ENCODE measurements around the gene ZFP91. TPM values are rescaled to one million over a fixed set of nuclear protein-coding genes. Genes with fewer than 3 reads are reported as not detected.
A peak's percentile ranks its signal among the peaks of the same experiment; 100 is the strongest.

Gene ZFP91
- total RNA-seq, 3 donors from 2014 or later (not counting 1 experiment from before 2014, with no cell fraction given): 54.8 to 61.8 (median 57.8) TPM

GRCh38 chr11:58606930-58607714 is 28.3 kb downstream of the ZFP91 start:
- no peak for ATAC-seq
- Mint-ChIP-seq H3K4me3 (no peak overlapping the region), H3K9me3 (no peaks in the 10 kb centered on the region), H3K36me3 (peaks cover 11% of the 10 kb centered on the region), H3K27me3 (ENCODE audit: low read depth in 2 of 2) (no peaks in the 10 kb centered on the region), H3K4me1 (peaks cover 49 to 62% of the 10 kb centered on the region in 2 donors), H3K27ac (peak overlapping the region; percentile 65 to 67)
- DNase-seq: no peak
- Histone ChIP-seq H3K4me1 (ENCODE audit: control insufficient read depth, insufficient read depth, low read length) (peaks cover 4% of the 10 kb centered on the region), H3K27me3 (ENCODE audit: control insufficient read depth, insufficient read depth, low read length) (no peaks in the 10 kb centered on the region), H3K36me3 (ENCODE audit: control insufficient read depth, insufficient read depth, low read length) (peaks cover 26% of the 10 kb centered on the region), H3K9me3 (ENCODE audit: control insufficient read depth, insufficient read depth, low read length) (no peaks in the 10 kb centered on the region), H3K27ac (ENCODE audit: low read length) (no peak overlapping the region), H3K4me3 (ENCODE audit: low read length) (no peak overlapping the region)
- intact Hi-C loops (cut with micrococcal nuclease): loop anchor here (5.0 kb wide), 1 partner anchor 40 kb away; no protein-coding TSS in a partner anchor
- WGBS (ENCODE audit: insufficient coverage): 100% methylated on average over 2 of the region's 4 CpGs
- TF ChIP-seq, protein P1, sequence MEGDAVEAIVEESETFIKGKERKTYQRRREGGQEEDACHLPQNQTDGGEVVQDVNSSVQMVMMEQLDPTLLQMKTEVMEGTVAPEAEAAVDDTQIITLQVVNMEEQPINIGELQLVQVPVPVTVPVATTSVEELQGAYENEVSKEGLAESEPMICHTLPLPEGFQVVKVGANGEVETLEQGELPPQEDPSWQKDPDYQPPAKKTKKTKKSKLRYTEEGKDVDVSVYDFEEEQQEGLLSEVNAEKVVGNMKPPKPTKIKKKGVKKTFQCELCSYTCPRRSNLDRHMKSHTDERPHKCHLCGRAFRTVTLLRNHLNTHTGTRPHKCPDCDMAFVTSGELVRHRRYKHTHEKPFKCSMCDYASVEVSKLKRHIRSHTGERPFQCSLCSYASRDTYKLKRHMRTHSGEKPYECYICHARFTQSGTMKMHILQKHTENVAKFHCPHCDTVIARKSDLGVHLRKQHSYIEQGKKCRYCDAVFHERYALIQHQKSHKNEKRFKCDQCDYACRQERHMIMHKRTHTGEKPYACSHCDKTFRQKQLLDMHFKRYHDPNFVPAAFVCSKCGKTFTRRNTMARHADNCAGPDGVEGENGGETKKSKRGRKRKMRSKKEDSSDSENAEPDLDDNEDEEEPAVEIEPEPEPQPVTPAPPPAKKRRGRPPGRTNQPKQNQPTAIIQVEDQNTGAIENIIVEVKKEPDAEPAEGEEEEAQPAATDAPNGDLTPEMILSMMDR (IDR thresholded peaks at IDR 0.05): no peak

- H3K4me3 Mint-ChIP-seq: no peak overlapping the region
- Histone ChIP-seq H3K9me3 (ENCODE audit: control insufficient read depth, insufficient read depth, low read length) (no peaks in the 10 kb centered on the region), H3K36me3 (ENCODE audit: control insufficient read depth, insufficient read depth, low read length) (peaks cover 35% of the 10 kb centered on the region), H3K4me1 (ENCODE audit: control insufficient read depth, insufficient read depth, low read length) (peaks cover 4% of the 10 kb centered on the region), H3K4me3 (ENCODE audit: low read length) (no peak overlapping the region), H3K27ac (ENCODE audit: low read length) (no peak overlapping the region), H3K27me3 (ENCODE audit: control insufficient read depth, insufficient read depth, low read length) (no peaks in the 10 kb centered on the region)
- TF ChIP-seq, protein P1 (IDR thresholded peaks at IDR 0.05): no peak
- no peaks in the 10 kb centered on the region for H3K9me3 Mint-ChIP-seq
- ATAC-seq (no peak), DNase-seq (no peak)
- peaks cover 14% of the 10 kb centered on the region for H3K36me3 Mint-ChIP-seq
- no peaks in the 10 kb centered on the region for H3K27me3 Mint-ChIP-seq (ENCODE audit: low read depth in 2 of 2)
- H3K4me1 Mint-ChIP-seq: peaks cover 37 to 52% of the 10 kb centered on the region in 2 donors
- intact Hi-C loops (cut with micrococcal nuclease): loop anchor here (5.0 kb wide), 1 partner anchor 41 kb away; no protein-coding TSS in a partner anchor
- H3K27ac Mint-ChIP-seq: no peak overlapping the region
- 98% methylated on average over 4 of the region's 5 CpGs for WGBS (ENCODE audit: insufficient coverage)
These were observed 29.5 kb downstream of the ZFP91 start for GRCh38 chr11:58608331-58608730.

DNA sequence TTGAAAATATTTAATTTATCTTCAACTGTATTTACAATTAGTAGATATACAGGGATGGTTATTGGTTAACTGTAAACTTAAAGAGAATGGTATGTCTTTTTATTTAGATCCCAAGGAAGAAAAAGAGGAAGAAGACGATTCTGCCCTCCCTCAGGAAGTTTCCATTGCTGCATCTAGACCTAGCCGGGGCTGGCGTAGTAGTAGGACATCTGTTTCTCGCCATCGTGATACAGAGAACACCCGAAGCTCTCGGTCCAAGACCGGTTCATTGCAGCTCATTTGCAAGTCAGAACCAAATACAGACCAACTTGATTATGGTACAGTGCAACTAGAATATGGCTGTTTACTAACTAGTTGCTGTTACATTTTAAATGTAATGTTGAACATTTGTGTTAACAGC is 30.9 kb downstream of the ZFP91 start:
- Mint-ChIP-seq H3K4me3 (no peak overlapping the region), H3K27ac (no peak overlapping the region), H3K9me3 (no peaks in the 10 kb centered on the region), H3K36me3 (peaks cover 25% of the 10 kb centered on the region), H3K4me1 (peaks cover 24 to 51% of the 10 kb centered on the region in 2 donors), H3K27me3 (ENCODE audit: low read depth in 2 of 2) (no peaks in the 10 kb centered on the region)
- 67% methylated on average over 8 of the region's 8 CpGs for WGBS (ENCODE audit: insufficient coverage)
- Histone ChIP-seq H3K4me3 (ENCODE audit: low read length) (no peak overlapping the region), H3K4me1 (ENCODE audit: control insufficient read depth, insufficient read depth, low read length) (peaks cover 4% of the 10 kb centered on the region), H3K27ac (ENCODE audit: low read length) (no peak overlapping the region), H3K27me3 (ENCODE audit: control insufficient read depth, insufficient read depth, low read length) (no peaks in the 10 kb centered on the region), H3K9me3 (ENCODE audit: control insufficient read depth, insufficient read depth, low read length) (no peaks in the 10 kb centered on the region), H3K36me3 (ENCODE audit: control insufficient read depth, insufficient read depth, low read length) (peaks cover 49% of the 10 kb centered on the region)
- TF ChIP-seq, protein P1 (IDR thresholded peaks at IDR 0.05): no peak
- intact Hi-C loops (cut with micrococcal nuclease): loop anchor here (5.0 kb wide), 1 partner anchor 42 kb away; no protein-coding TSS in a partner anchor
- no peak for ATAC-seq
- DNase-seq: no peak
